Heart left ventricle (tissue), 16 donors: ENCODE data around the gene CASK. TPM values are rescaled to one million over a fixed set of nuclear protein-coding genes. Genes with fewer than 3 reads are reported as not detected.

Experiments
- ATAC-seq, 4 donors: fragments of 200-7000 bp; cut with Tn5 transposase; one replicate each; pipeline ENCODE4 v1.9.1; 2020 to 2022; ENCODE audit warnings: moderate library complexity in 4 of 4, mild to moderate bottlenecking in 3 of 4, moderate number of reproducible peaks in 1 of 4
- DNase-seq, 5 donors: peaks; one replicate each; pipeline ENCODE4 v3.0.0-alpha.2; 2020
- H3K27ac ChIP-seq, 12 donors: fragments of 200-600 bp; sonication (generic) in 4 of 12; one replicate each; pipeline versions ENCODE4 v1.5.0 to v1.8.0; 2016 to 2022; ENCODE audit warnings: mild to moderate bottlenecking in 2 of 12
- H3K27me3 ChIP-seq, 9 donors: fragments of 200-600 bp; sonication (generic) in 2 of 9; one replicate each; pipeline versions ENCODE4 v1.5.1 to v1.8.0; 2016 to 2022; ENCODE audit warnings: mild to moderate bottlenecking in 3 of 9
- H3K36me3 ChIP-seq, 9 donors: fragments of 200-600 bp; sonication (generic) in 2 of 9; one replicate each; pipeline versions ENCODE4 v1.5.0 to v1.8.0; 2018 to 2022; ENCODE audit warnings: mild to moderate bottlenecking in 2 of 9
- H3K4me1 ChIP-seq, 12 donors: fragments of 200-600 bp; sonication (generic) in 4 of 12; one replicate each; pipeline versions ENCODE4 v1.5.0 to v1.8.0; 2016 to 2022; ENCODE audit warnings: mild to moderate bottlenecking in 3 of 12
- H3K4me3 ChIP-seq, 12 donors: fragments of 200-600 bp; sonication (generic) in 4 of 12; one replicate each; pipeline versions ENCODE4 v1.5.0 to v1.8.0; 2017 to 2022; ENCODE audit warnings: mild to moderate bottlenecking in 9 of 12, moderate library complexity in 4 of 12
- H3K9me3 ChIP-seq, 12 donors: fragments of 200-600 bp; sonication (generic) in 4 of 12; one replicate each; pipeline versions ENCODE4 v1.5.0 to v1.8.0; 2016 to 2022; ENCODE audit warnings: mild to moderate bottlenecking in 1 of 12
- POLR2A ChIP-seq, 2 donors: fragments of 450-650 bp; IDR thresholded peaks; one replicate each; pipeline ENCODE4 v1.6.1; 2017; ENCODE audit warnings: antibody characterized with exemption in 2 of 2, mild to moderate bottlenecking in 2 of 2, moderate library complexity in 2 of 2
- WGBS, 4 donors: extraction: QIAGEN DNeasy Blood & Tissue Kit in 2 of 4; methylation state at CpG; one replicate each; pipeline versions ENCODE4 v1.1.5 to v1.1.7; 2013 to 2018; 5-methylcytosine and 5-hydroxymethylcytosine counted together
- intact Hi-C, 10 donors: fragments of 100-400 bp; cut with DNase I; formaldehyde crosslinking; loops; one replicate each; pipeline versions ENCODE4 v1.11.1 to v1.14.2; 2022
- polyA plus RNA-seq, 2 donors: library from polyadenylated mRNA; stranded (reverse); fragments of 200-250 nt; gene quantifications; one replicate each; pipeline ENCODE4 v1.2.3, GENCODE V29; 2013
- total RNA-seq, 9 donors: library from RNA; depleted of rRNA in 2 of 9; stranded (reverse); fragments of >200 nt in 2 of 9; fragmentation: NEBNext Ultra II Directional in 3 of 9; extraction: Animal tissue kit (Norgen Biotek cat#: 25700) in 3 of 9; gene quantifications; one replicate each; pipeline versions ENCODE4 v1.1.0 to v1.2.4, GENCODE V29; 2016 to 2023
- TF ChIP-seq, protein P1 (sequence below), 12 donors: fragments of 200-600 bp; sonication (generic) in 4 of 12; IDR thresholded peaks; one replicate each; pipeline versions ENCODE4 v1.5.0 to v1.8.0; 2018 to 2022; ENCODE audit warnings: antibody characterized with exemption in 12 of 12, mild to moderate bottlenecking in 5 of 12
- donor health status: ischemic (EF 13 %, LVEDD 7.1; RV severe dilation, severe dysfunction).
- donor health status: healthy with polysubstance abuse.
- donor health status: DM: no; HTN: yes; CAD: no.
- donor health status: DM: no; HTN: no; CAD: no.
- donor health status: ischemic (EF 25% LVEDD 6.9; RV normal size, moderate dysfunction).
- donor health status: ischemic (EF 25% LVEDD 5.7; RV mildly dilated, moderate dysfunction).
- donor health status: healthy.
- donor health status: DM: yes; HTN: yes; CAD: no.
- donor health status: ischemic (EF 35%, LVEDD 5.7; RV mildly dilated, moderate dysfunction).
- donor health status: nonischemic (EF 11% LVEDD 7.7; RV severe dilation, severe dysfunction).
- donor health status: DM: yes; HTN: yes; CAD: no.
- donor health status: PGD.
- donor health status: ischemic (EF 29% LVEDD 5.4; RV normal size, mild dysfunction).
- donor health status: nonischemic (EF 23%, LVEDD 6.1; RV moderate dilation, normal function).

Gene CASK
- total and polyA plus RNA-seq, 11 donors, result 2.9 to 25.6 (median 13.6) TPM

DNA sequence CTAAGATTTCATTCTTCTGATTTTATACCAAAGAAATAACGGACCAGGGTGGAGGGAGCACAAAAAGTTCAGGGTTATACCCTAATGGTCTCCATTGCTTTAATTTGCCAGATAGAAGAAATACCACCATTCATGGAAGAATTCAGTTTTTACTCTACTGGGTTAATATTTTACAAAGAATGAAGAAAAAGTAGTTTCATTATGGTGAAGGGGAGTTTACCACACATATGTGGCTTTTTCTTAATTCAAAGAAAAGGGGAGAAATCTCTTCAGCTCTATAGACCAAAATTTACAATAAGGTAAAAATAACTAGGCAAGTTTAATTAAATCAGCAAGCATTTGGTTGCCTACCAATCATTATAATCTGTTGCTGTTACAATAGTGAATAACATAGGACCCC, 37.6 kb downstream of the CASK start:
- ATAC-seq, result no peak
- no peaks in the 10 kb centered on the region for H3K36me3 ChIP-seq
- TF ChIP-seq, protein P1, sequence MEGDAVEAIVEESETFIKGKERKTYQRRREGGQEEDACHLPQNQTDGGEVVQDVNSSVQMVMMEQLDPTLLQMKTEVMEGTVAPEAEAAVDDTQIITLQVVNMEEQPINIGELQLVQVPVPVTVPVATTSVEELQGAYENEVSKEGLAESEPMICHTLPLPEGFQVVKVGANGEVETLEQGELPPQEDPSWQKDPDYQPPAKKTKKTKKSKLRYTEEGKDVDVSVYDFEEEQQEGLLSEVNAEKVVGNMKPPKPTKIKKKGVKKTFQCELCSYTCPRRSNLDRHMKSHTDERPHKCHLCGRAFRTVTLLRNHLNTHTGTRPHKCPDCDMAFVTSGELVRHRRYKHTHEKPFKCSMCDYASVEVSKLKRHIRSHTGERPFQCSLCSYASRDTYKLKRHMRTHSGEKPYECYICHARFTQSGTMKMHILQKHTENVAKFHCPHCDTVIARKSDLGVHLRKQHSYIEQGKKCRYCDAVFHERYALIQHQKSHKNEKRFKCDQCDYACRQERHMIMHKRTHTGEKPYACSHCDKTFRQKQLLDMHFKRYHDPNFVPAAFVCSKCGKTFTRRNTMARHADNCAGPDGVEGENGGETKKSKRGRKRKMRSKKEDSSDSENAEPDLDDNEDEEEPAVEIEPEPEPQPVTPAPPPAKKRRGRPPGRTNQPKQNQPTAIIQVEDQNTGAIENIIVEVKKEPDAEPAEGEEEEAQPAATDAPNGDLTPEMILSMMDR (IDR thresholded peaks at IDR 0.05), result no peak
- no peak for TF ChIP-seq POLR2A (IDR thresholded peaks at IDR 0.05)
- H3K27ac ChIP-seq, result no peak overlapping the region
- H3K27me3 ChIP-seq, result no peaks in the 10 kb centered on the region
- peaks cover 0 to 7% (median 0%) of the 10 kb centered on the region in 12 donors for H3K4me1 ChIP-seq
- 69 to 100% (median 86%) methylated on average over 1 of the region's 1 CpG for WGBS, 4 donors
- H3K9me3 ChIP-seq, result no peaks in the 10 kb centered on the region
- intact Hi-C loops, result no loop called here
- no peak for DNase-seq
- H3K4me3 ChIP-seq, result no peak overlapping the region

DNA sequence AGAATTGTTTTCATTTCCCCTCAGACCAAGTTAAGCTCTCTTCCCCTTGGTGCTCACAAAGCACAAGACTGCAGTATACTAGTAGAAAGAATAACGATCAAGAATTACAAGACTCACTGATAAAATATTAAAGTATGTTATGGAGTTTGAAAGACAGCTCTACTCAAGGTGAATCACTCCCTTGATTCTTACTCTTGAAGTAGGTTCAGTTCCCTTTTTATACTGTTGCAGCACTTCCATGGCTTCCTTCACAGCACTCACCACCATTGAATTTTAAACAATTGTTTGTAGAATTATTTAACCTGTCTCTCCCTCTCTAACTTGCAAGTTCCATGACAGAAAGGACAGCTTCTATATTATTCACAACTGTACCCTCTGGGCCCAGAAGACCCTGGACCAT, 42.2 kb downstream of the CASK start:
- intact Hi-C loops, result no loop called here
- TF ChIP-seq, protein P1 (IDR thresholded peaks at IDR 0.05), result no peak
- TF ChIP-seq POLR2A (IDR thresholded peaks at IDR 0.05), result no peak
- WGBS, 4 donors, result 69 to 90% (median 77%) methylated on average over 1 of the region's 1 CpG

DNA sequence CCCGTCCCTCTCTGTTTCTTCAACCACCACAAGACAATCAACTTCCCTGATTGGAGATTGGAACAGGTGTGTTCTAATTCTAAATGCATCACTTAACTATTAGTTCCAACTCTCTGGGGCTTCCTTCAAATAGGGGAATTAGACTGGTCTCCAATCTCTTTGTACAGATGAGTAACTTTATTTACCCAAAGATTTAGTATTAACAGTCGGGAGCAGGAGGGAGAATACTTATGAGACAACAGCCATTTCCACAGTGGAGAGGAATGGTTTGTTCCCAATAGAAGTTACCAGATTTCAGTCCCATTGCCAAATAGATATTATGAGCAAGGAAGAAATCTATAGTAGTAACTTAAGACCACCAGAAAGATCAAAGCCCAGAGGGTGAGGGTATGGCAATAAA, 46.2 kb downstream of the CASK start:
- Histone ChIP-seq H3K27ac (no peak overlapping the region), H3K4me1 (peaks cover 0 to 3% (median 0%) of the 10 kb centered on the region in 12 donors), H3K27me3 (no peaks in the 10 kb centered on the region), H3K36me3 (no peaks in the 10 kb centered on the region), H3K4me3 (no peak overlapping the region), H3K9me3 (no peaks in the 10 kb centered on the region)
- no peak for TF ChIP-seq POLR2A (IDR thresholded peaks at IDR 0.05)
- TF ChIP-seq, protein P1 (IDR thresholded peaks at IDR 0.05), result no peak
- intact Hi-C loops, result no loop called here
- WGBS, 4 donors, result 80 to 89% (median 84%) methylated on average over 2 of the region's 2 CpGs
- no peak for ATAC-seq
- no peak for DNase-seq

More for the DNA sequence above, 42.2 kb downstream of the CASK start:
- no peak for ATAC-seq
- peaks cover 0 to 10% (median 0%) of the 10 kb centered on the region in 12 donors for H3K4me1 ChIP-seq
- no peak overlapping the region for H3K4me3 ChIP-seq
- no peak overlapping the region for H3K27ac ChIP-seq
- H3K36me3 ChIP-seq, result no peaks in the 10 kb centered on the region
- no peak for DNase-seq
- H3K27me3 ChIP-seq, result no peaks in the 10 kb centered on the region
- H3K9me3 ChIP-seq, result no peaks in the 10 kb centered on the region

GRCh38 chrX:41875142-41875541, 48.2 kb downstream of the CASK start:
- H3K4me3 ChIP-seq, result no peak overlapping the region
- no peaks in the 10 kb centered on the region for H3K27me3 ChIP-seq
- intact Hi-C loops, result no loop called here
- 83 to 100% (median 93%) methylated on average over 1 of the region's 1 CpG for WGBS, 4 donors
- no peaks in the 10 kb centered on the region for H3K9me3 ChIP-seq
- TF ChIP-seq, protein P1 (IDR thresholded peaks at IDR 0.05), result no peak
- DNase-seq, result no peak
- ATAC-seq, result no peak
- peaks cover 0 to 9% (median 0%) of the 10 kb centered on the region in 12 donors for H3K4me1 ChIP-seq
- H3K36me3 ChIP-seq, result no peaks in the 10 kb centered on the region
- H3K27ac ChIP-seq, result no peak overlapping the region
